Trophoblast cell (in vitro differentiated cells and primary cell): ENCODE data around the gene EPB41L2.

Experiments
- DNase-seq, 2 donors: peaks; one replicate each; pipeline ENCODE4 v3.0.0-alpha.2; 2016
- H2AFZ ChIP-seq: 2 replicates; pipeline ENCODE4 v1.6.1; 2013; ENCODE audit warnings: low read length, moderate library complexity, mild to moderate bottlenecking; ENCODE audit not compliant: insufficient read depth, poor library complexity
- H2AK5ac ChIP-seq: 2 replicates; pipeline ENCODE4 v1.6.1; 2013; ENCODE audit warnings: mild to moderate bottlenecking, low read length
- H2BK120ac ChIP-seq: 2 replicates; pipeline ENCODE4 v1.6.1; 2013; ENCODE audit warnings: low read length, mild to moderate bottlenecking, moderate library complexity; ENCODE audit not compliant: insufficient read depth, poor library complexity
- H2BK12ac ChIP-seq: 2 replicates; pipeline ENCODE4 v1.6.1; 2013; ENCODE audit warnings: mild to moderate bottlenecking, low read length, moderate library complexity
- H2BK5ac ChIP-seq: 2 replicates; pipeline ENCODE4 v1.6.1; 2013; ENCODE audit warnings: low read length, low read depth, moderate library complexity, mild to moderate bottlenecking; ENCODE audit not compliant: poor library complexity
- H3K14ac ChIP-seq: 2 replicates; pipeline ENCODE4 v1.6.1; 2013; ENCODE audit warnings: mild to moderate bottlenecking, low read length
- H3K18ac ChIP-seq: 2 replicates; pipeline ENCODE4 v1.6.1; 2013; ENCODE audit warnings: mild to moderate bottlenecking, low read length
- H3K23ac ChIP-seq: 2 replicates; pipeline ENCODE4 v1.6.1; 2013; ENCODE audit warnings: low read length
- H3K27ac ChIP-seq: 2 replicates; pipeline ENCODE4 v1.5.1; 2013; ENCODE audit warnings: low read depth, mild to moderate bottlenecking, inconsistent platforms, low read length, moderate library complexity
- H3K27me3 ChIP-seq: 2 replicates; pipeline ENCODE4 v1.6.1; 2013; ENCODE audit warnings: inconsistent platforms, mild to moderate bottlenecking, low read length, moderate library complexity; ENCODE audit not compliant: insufficient read depth
- H3K36me3 ChIP-seq, 2 experiments: 1 replicate in 1 of 2; 2 replicates in 1 of 2; pipeline ENCODE4 v1.6.1; 2013; ENCODE audit warnings: low read length in 2 of 2, mild to moderate bottlenecking in 2 of 2, moderate library complexity in 1 of 2; ENCODE audit not compliant: insufficient read depth in 2 of 2, control insufficient read depth in 1 of 2
- H3K4ac ChIP-seq: 2 replicates; pipeline ENCODE4 v1.6.1; 2013; ENCODE audit warnings: low read depth, mild to moderate bottlenecking, low read length, moderate library complexity
- H3K4me1 ChIP-seq, 2 experiments: 1 replicate in 1 of 2; 2 replicates in 1 of 2; pipeline ENCODE4 v1.6.1; 2013; ENCODE audit warnings: low read length in 2 of 2, mild to moderate bottlenecking in 2 of 2, moderate library complexity in 1 of 2; ENCODE audit not compliant: insufficient read depth in 2 of 2, control insufficient read depth in 1 of 2
- H3K4me2 ChIP-seq: 2 replicates; pipeline ENCODE4 v1.6.1; 2013; ENCODE audit warnings: inconsistent platforms, mild to moderate bottlenecking, low read length, moderate library complexity
- H3K4me3 ChIP-seq: 2 replicates; pipeline ENCODE4 v1.5.1; 2013; ENCODE audit warnings: mild to moderate bottlenecking, low read depth, low read length, inconsistent platforms
- H3K79me1 ChIP-seq: one replicate; pipeline ENCODE4 v1.6.1; 2013; ENCODE audit warnings: low read length
- H3K79me2 ChIP-seq: 2 replicates; pipeline ENCODE4 v1.6.1; 2013; ENCODE audit warnings: low read length, mild to moderate bottlenecking; ENCODE audit not compliant: control insufficient read depth, insufficient read depth, poor library complexity
- H3K9ac ChIP-seq: 2 replicates; pipeline ENCODE4 v1.6.1; 2013; ENCODE audit warnings: mild to moderate bottlenecking, low read length
- H3K9me3 ChIP-seq: 2 replicates; pipeline ENCODE4 v1.6.1; 2013; ENCODE audit warnings: low read depth, mild to moderate bottlenecking, control low read depth, inconsistent platforms, low read length; ENCODE audit not compliant: insufficient read depth
- H4K12ac ChIP-seq: 2 replicates; pipeline ENCODE4 v1.6.1; 2013; ENCODE audit warnings: low read depth, mild to moderate bottlenecking, low read length, moderate library complexity
- H4K8ac ChIP-seq: 2 replicates; pipeline ENCODE4 v1.6.1; 2013; ENCODE audit warnings: low read depth, mild to moderate bottlenecking, low read length, moderate library complexity
- H4K91ac ChIP-seq: one replicate; pipeline ENCODE4 v1.6.1; 2013; ENCODE audit warnings: low read depth, mild to moderate bottlenecking, low read length, moderate library complexity
- WGBS: extraction: QIAGEN DNeasy Blood & Tissue Kit; methylation state at CpG from one replicate; pipeline ENCODE4 v1.1.7; 2013; ENCODE audit warnings: missing lambda C conversion rate; ENCODE audit not compliant: insufficient read length, insufficient coverage; ENCODE audit errors: extremely low coverage; 5-methylcytosine and 5-hydroxymethylcytosine counted together

Gene EPB41L2

GRCh38 chr6:130912434-130912833 lies 150.6 kb downstream of the EPB41L2 start:
- H3K18ac ChIP-seq, result no peak overlapping the region
- H3K79me2 ChIP-seq, result no peaks in the 10 kb centered on the region
- H3K9me3 ChIP-seq, result no peaks in the 10 kb centered on the region
- no peak overlapping the region for H2AFZ ChIP-seq
- H3K14ac ChIP-seq, result no peak overlapping the region
- no CpG with 5 or more reads among the region's 4 CpGs for WGBS
- no peak overlapping the region for H3K23ac ChIP-seq
- no peak overlapping the region for H3K4me2 ChIP-seq
- H3K4me1 ChIP-seq, result no peaks in the 10 kb centered on the region
- no peak for DNase-seq
- no peak overlapping the region for H2BK12ac ChIP-seq
- no peaks in the 10 kb centered on the region for H3K36me3 ChIP-seq
- no peak overlapping the region for H4K91ac ChIP-seq
- no peak overlapping the region for H3K9ac ChIP-seq
- H4K8ac ChIP-seq, result no peak overlapping the region
- no peak overlapping the region for H2BK120ac ChIP-seq
- no peaks in the 10 kb centered on the region for H3K27me3 ChIP-seq
- H4K12ac ChIP-seq, result no peak overlapping the region
- no peaks in the 10 kb centered on the region for H3K79me1 ChIP-seq
- H3K27ac ChIP-seq, result no peak overlapping the region
- no peak overlapping the region for H3K4ac ChIP-seq
- H2BK5ac ChIP-seq, result no peak overlapping the region
- H2AK5ac ChIP-seq, result no peak overlapping the region
- no peak overlapping the region for H3K4me3 ChIP-seq

DNA sequence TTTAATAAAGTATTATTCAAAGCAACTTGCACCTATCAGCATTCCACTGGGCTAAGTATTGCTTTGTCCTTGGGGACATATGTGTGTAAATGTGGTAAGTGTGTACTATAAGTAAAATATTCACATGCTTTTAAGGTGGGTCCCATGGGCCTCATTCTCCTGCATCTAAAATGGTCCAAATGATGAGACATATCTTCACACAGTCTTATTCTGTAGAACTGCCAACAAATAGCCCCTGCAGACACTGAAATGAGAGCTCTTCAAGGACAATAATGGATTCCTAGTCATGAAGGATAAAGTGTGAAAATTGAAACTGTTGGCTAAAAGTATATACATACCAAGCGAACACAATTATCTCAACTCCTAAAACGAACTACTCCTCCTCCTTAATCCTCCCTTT lies 154.1 kb downstream of the EPB41L2 start:
- Histone ChIP-seq H3K27me3 (no peaks in the 10 kb centered on the region), H3K9me3 (no peaks in the 10 kb centered on the region), H3K18ac (no peak overlapping the region), H3K79me2 (no peaks in the 10 kb centered on the region), H2AK5ac (no peak overlapping the region), H3K14ac (no peak overlapping the region), H3K79me1 (no peaks in the 10 kb centered on the region), H3K36me3 (no peaks in the 10 kb centered on the region), H2BK120ac (no peak overlapping the region), H3K4me2 (no peak overlapping the region), H3K4me1 (no peaks in the 10 kb centered on the region), H4K91ac (no peak overlapping the region), H3K23ac (no peak overlapping the region), H3K27ac (no peak overlapping the region), H4K8ac (no peak overlapping the region), H2BK5ac (no peak overlapping the region), H2BK12ac (no peak overlapping the region), H3K4me3 (no peak overlapping the region), H3K4ac (no peak overlapping the region), H3K9ac (no peak overlapping the region), H2AFZ (no peak overlapping the region), H4K12ac (no peak overlapping the region)
- 100% methylated on average over 2 of the region's 2 CpGs for WGBS
- DNase-seq, result no peak

DNA sequence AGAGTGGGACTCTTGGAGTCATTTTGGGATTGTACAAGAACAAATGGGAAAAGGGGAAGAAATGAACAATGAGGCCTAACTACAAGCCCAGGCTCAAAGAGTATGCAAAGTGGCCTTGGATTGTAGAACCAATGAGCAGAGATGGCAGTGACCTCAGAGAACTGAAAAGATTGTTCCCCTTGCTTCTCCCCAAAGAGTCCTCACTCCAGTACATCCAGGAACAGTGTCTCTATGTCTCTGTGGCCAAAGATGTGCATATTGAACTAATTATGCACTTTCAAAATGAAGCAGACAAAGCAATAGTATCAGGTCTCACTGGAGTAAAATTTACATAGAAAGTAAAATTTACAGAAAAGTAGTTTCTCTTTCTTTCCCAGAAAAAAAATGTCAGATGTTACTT lies 154.9 kb downstream of the EPB41L2 start:
- no peaks in the 10 kb centered on the region for H3K9me3 ChIP-seq
- no peak overlapping the region for H2BK5ac ChIP-seq
- no peak overlapping the region for H3K18ac ChIP-seq
- no peak overlapping the region for H2AK5ac ChIP-seq
- H3K4me1 ChIP-seq, result no peaks in the 10 kb centered on the region
- H2BK12ac ChIP-seq, result no peak overlapping the region
- no peak overlapping the region for H3K14ac ChIP-seq
- no peak overlapping the region for H3K4me2 ChIP-seq
- no peak overlapping the region for H2BK120ac ChIP-seq
- no peak overlapping the region for H2AFZ ChIP-seq
- no peaks in the 10 kb centered on the region for H3K27me3 ChIP-seq
- no peak overlapping the region for H3K4ac ChIP-seq
- no peak overlapping the region for H4K8ac ChIP-seq
- H3K23ac ChIP-seq, result no peak overlapping the region
- no peak overlapping the region for H3K9ac ChIP-seq
- H3K27ac ChIP-seq, result no peak overlapping the region
- H3K36me3 ChIP-seq, result no peaks in the 10 kb centered on the region
- H3K79me1 ChIP-seq, result no peaks in the 10 kb centered on the region
- DNase-seq, result no peak
- H3K4me3 ChIP-seq, result no peak overlapping the region
- H3K79me2 ChIP-seq, result no peaks in the 10 kb centered on the region
- H4K12ac ChIP-seq, result no peak overlapping the region
- no peak overlapping the region for H4K91ac ChIP-seq

- no peak overlapping the region for H3K23ac ChIP-seq
- H3K9me3 ChIP-seq, result no peaks in the 10 kb centered on the region
- H2BK12ac ChIP-seq, result no peak overlapping the region
- no peak for DNase-seq
- no peaks in the 10 kb centered on the region for H3K27me3 ChIP-seq
- no peak overlapping the region for H4K8ac ChIP-seq
- no peak overlapping the region for H2AK5ac ChIP-seq
- no peak overlapping the region for H3K9ac ChIP-seq
- H3K4me3 ChIP-seq, result no peak overlapping the region
- H3K79me2 ChIP-seq, result no peaks in the 10 kb centered on the region
- no peaks in the 10 kb centered on the region for H3K79me1 ChIP-seq
- H3K4me2 ChIP-seq, result no peak overlapping the region
- no peak overlapping the region for H4K12ac ChIP-seq
- no peak overlapping the region for H2BK120ac ChIP-seq
- no peak overlapping the region for H2BK5ac ChIP-seq
- no peaks in the 10 kb centered on the region for H3K4me1 ChIP-seq
- H3K4ac ChIP-seq, result no peak overlapping the region
- no peak overlapping the region for H4K91ac ChIP-seq
- no peaks in the 10 kb centered on the region for H3K36me3 ChIP-seq
- no peak overlapping the region for H3K27ac ChIP-seq
- H3K18ac ChIP-seq, result no peak overlapping the region
- no CpG with 5 or more reads among the region's 3 CpGs for WGBS
- no peak overlapping the region for H2AFZ ChIP-seq
- no peak overlapping the region for H3K14ac ChIP-seq
Observed at GRCh38 chr6:130907687-130908086, 155.4 kb downstream of the EPB41L2 start.
